Progenitor cell of endocrine pancreas (in vitro differentiated cells): ENCODE results near the gene CPSF2. TPM values are rescaled to one million over a fixed set of nuclear protein-coding genes. Genes with fewer than 3 reads are reported as not detected.
"Not testable (repeated sequence)": the region's sequence is repeated elsewhere in the genome, so short reads cannot be mapped to it uniquely, and the experiment has no call there.

ENCODE experiments used
- DNase-seq: peaks from one replicate; pipeline ENCODE4 v3.0.0; 2021; ENCODE audit warnings: low spot score; ENCODE audit not compliant: unreplicated experiment
- H3K27ac Mint-ChIP-seq: 2 replicates; pipeline ENCODE4 v1.8.0; 2021; ENCODE audit warnings: mild to moderate bottlenecking, moderate library complexity, mixed read lengths
- H3K27me3 Mint-ChIP-seq: 2 replicates; pipeline ENCODE4 v1.8.0; 2021; ENCODE audit warnings: mixed read lengths
- H3K36me3 Mint-ChIP-seq: 2 replicates; pipeline ENCODE4 v1.8.0; 2022; ENCODE audit warnings: mixed read lengths; ENCODE audit not compliant: insufficient read depth
- H3K4me1 Mint-ChIP-seq: 2 replicates; pipeline ENCODE4 v1.8.0; 2021; ENCODE audit warnings: low read depth, mixed read lengths
- H3K4me3 Mint-ChIP-seq: 2 replicates; pipeline ENCODE4 v1.8.0; 2021; ENCODE audit warnings: low read depth, mild to moderate bottlenecking, moderate library complexity, mixed read lengths
- H3K9me3 Mint-ChIP-seq: 2 replicates; pipeline ENCODE4 v1.8.0; 2021; ENCODE audit warnings: low read depth, mixed read lengths
- CTCF ChIP-seq: fragments of 200-600 bp; sonication (generic); IDR thresholded peaks from one replicate; pipeline ENCODE4 v1.5.0; 2021; ENCODE audit warnings: antibody characterized with exemption, mild to moderate bottlenecking; ENCODE audit not compliant: unreplicated experiment
- total RNA-seq: library from RNA; stranded (reverse); gene quantifications from 2 replicates; pipeline ENCODE4 v1.2.1, GENCODE V29; 2021

The CPSF2 gene
- total RNA-seq, 1 donor from 2014 or later, result 76.2 TPM

GRCh38 chr14:92207012-92207927, 85.5 kb downstream of the CPSF2 start:
- no peak for TF ChIP-seq CTCF
- Mint-ChIP-seq H3K4me1 (peaks cover 4% of the 10 kb centered on the region), H3K4me3 (no peak overlapping the region), H3K9me3 (no peaks in the 10 kb centered on the region), H3K27me3 (peaks cover 20% of the 10 kb centered on the region), H3K36me3 (no peaks in the 10 kb centered on the region), H3K27ac (no peak overlapping the region)
- DNase-seq, result no peak

DNA sequence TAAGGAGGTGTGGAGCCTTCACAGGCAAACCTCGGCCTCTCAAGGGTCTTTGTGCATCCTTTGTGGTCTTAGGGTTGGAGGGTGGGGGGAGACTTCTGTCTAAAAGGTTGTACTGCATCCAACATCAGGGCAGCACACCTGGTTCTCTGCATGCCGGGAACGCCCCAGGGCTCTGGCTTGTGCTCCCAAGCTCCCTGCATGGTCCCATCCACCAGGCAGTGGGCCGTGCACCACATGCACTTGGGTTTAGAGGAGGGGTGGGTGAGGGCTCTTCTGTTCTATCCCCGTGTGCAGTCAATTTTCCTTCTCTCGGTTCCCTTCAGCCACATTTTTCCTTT, 86.1 kb downstream of the CPSF2 start:
- no peak for TF ChIP-seq CTCF
- Mint-ChIP-seq H3K36me3 (no peaks in the 10 kb centered on the region), H3K4me3 (no peak overlapping the region), H3K4me1 (peaks cover 4% of the 10 kb centered on the region), H3K9me3 (no peaks in the 10 kb centered on the region), H3K27me3 (peaks cover 16% of the 10 kb centered on the region), H3K27ac (no peak overlapping the region)
- no peak for DNase-seq

- Mint-ChIP-seq H3K27me3 (peaks cover 13% of the 10 kb centered on the region), H3K9me3 (no peaks in the 10 kb centered on the region), H3K27ac (no peak overlapping the region), H3K4me3 (no peak overlapping the region), H3K36me3 (no peaks in the 10 kb centered on the region), H3K4me1 (peaks cover 4% of the 10 kb centered on the region)
- no peak for DNase-seq
- TF ChIP-seq CTCF, result no peak
Measured at GRCh38 chr14:92209141-92209540, 87.4 kb downstream of the CPSF2 start.

DNA sequence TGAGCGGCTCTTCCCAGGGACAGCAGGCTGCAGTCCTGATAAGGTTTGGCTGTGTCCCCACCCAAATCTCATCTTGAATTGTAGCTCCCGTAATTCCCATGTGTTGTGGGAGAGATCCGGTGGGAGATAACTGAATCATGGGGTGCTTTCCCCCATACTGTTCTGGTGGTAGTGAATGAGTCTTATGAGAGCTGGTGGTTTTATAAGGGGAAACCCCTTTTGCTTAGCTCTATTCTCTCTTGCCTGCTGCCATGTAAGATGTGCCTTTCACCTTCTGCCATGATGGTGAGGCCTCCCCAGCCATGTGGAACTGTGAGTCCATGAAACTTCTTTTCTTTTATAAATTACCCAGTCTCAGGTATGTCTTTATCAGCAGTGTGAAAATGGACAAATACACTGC, 91.4 kb downstream of the CPSF2 start:
- not testable (repeated sequence) for H3K9me3 Mint-ChIP-seq, H3K4me1 Mint-ChIP-seq, H3K36me3 Mint-ChIP-seq, H3K27ac Mint-ChIP-seq, DNase-seq, H3K4me3 Mint-ChIP-seq, H3K27me3 Mint-ChIP-seq

DNA sequence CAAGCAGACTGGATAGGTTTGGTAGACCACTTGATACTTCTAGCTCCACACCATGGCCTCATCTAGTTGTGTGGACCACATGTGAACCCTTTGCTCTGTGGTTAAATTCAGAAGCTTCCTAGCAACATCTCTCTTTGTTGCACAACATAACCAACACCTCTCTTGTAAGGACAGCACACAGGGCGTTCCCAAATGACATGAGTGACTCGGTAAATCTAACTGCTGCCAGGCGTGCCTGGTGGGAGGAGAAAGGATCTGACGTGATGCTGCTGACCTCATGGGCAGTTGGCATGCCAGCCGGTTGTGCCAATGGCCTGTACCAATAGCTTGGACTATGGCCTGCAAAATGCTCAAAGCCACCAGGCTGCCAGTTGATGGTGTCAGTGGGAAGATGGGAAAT, 93.8 kb downstream of the CPSF2 start:
- DNase-seq, result no peak
- Mint-ChIP-seq H3K4me3 (no peak overlapping the region), H3K4me1 (no peaks in the 10 kb centered on the region), H3K27me3 (peaks cover 3% of the 10 kb centered on the region), H3K36me3 (no peaks in the 10 kb centered on the region), H3K27ac (no peak overlapping the region), H3K9me3 (no peaks in the 10 kb centered on the region)
- no peak for TF ChIP-seq CTCF

GRCh38 chr14:92217936-92218335, 96.2 kb downstream of the CPSF2 start:
- DNase-seq, result no peak
- H3K4me3 Mint-ChIP-seq, result no peak overlapping the region
- H3K36me3 Mint-ChIP-seq, result no peaks in the 10 kb centered on the region
- H3K4me1 Mint-ChIP-seq, result no peaks in the 10 kb centered on the region
- H3K27ac Mint-ChIP-seq, result no peak overlapping the region
- peaks cover 12% of the 10 kb centered on the region for H3K27me3 Mint-ChIP-seq
- no peaks in the 10 kb centered on the region for H3K9me3 Mint-ChIP-seq
- no peak for TF ChIP-seq CTCF
